Nucleus accumbens (tissue), 56 donors: Measurements from ENCODE around the gene AKR1C8.
"Not testable (repeated sequence)": the region's sequence is repeated elsewhere in the genome, so short reads cannot be mapped to it uniquely, and the experiment has no call there.

Source experiments
- DNase-seq, 56 donors: peaks; one replicate each; lab custom pipeline; 2025; lab: John Stamatoyannopoulos, UW

Gene AKR1C8

GRCh38 chr10:5184987-5185775, at the start of gene AKR1C8:
AKR1C8 (minus strand) TSS chr10:5185150; CDS start chr10:5185104, 46 bp downstream.
- no peak for DNase-seq

- no peak for DNase-seq
These were observed 49.3 kb upstream of the AKR1C8 start for GRCh38 chr10:5234106-5234860.

- DNase-seq, result no peak
These were observed 48.4 kb upstream of the AKR1C8 start for GRCh38 chr10:5233324-5233723.

- no peak for DNase-seq
These were observed 44.1 kb upstream of the AKR1C8 start for GRCh38 chr10:5229019-5229418.

GRCh38 chr10:5222942-5223341, 38.0 kb upstream of the AKR1C8 start:
- DNase-seq, result not testable (repeated sequence)

GRCh38 chr10:5219262-5219661, 34.3 kb upstream of the AKR1C8 start:
- no peak for DNase-seq

GRCh38 chr10:5216801-5217200, 31.9 kb upstream of the AKR1C8 start:
- no peak for DNase-seq

GRCh38 chr10:5211696-5212536, 27.0 kb upstream of the AKR1C8 start:
- DNase-seq, result no peak

GRCh38 chr10:5210261-5210660, 25.3 kb upstream of the AKR1C8 start:
- DNase-seq, result not testable (repeated sequence)

GRCh38 chr10:5209776-5210175, 24.8 kb upstream of the AKR1C8 start:
- DNase-seq, result not testable (repeated sequence)

GRCh38 chr10:5206799-5207198, 21.8 kb upstream of the AKR1C8 start:
- no peak for DNase-seq

GRCh38 chr10:5199398-5199797, 14.4 kb upstream of the AKR1C8 start:
- DNase-seq, result no peak

- DNase-seq, result no peak
These were observed 13.4 kb upstream of the AKR1C8 start for GRCh38 chr10:5198386-5198785.

GRCh38 chr10:5196702-5197113, 11.8 kb upstream of the AKR1C8 start, which contains the start of gene AKR1C4:
AKR1C4 (plus strand) TSS chr10:5196837; CDS start chr10:5196868, 31 bp downstream.
- no peak for DNase-seq

- no peak for DNase-seq
These were observed 10.9 kb upstream of the AKR1C8 start for GRCh38 chr10:5195727-5196374.

GRCh38 chr10:5194431-5194830, 9.5 kb upstream of the AKR1C8 start:
- DNase-seq, result no peak

GRCh38 chr10:5188358-5188757, 3.4 kb upstream of the AKR1C8 start:
- DNase-seq, result no peak

GRCh38 chr10:5187867-5188266, 2.9 kb upstream of the AKR1C8 start:
- DNase-seq, result no peak

GRCh38 chr10:5183923-5184322, 1.0 kb downstream of the AKR1C8 start:
- no peak for DNase-seq

GRCh38 chr10:5180503-5180902, 4.4 kb downstream of the AKR1C8 start:
- DNase-seq, result not testable (repeated sequence)
